Measurements from ENCODE around the gene KCNH1. TPM values are rescaled to one million over a fixed set of nuclear protein-coding genes. Genes with fewer than 3 reads are reported as not detected.

Gene KCNH1
- total and polyA plus RNA-seq, 2 experiments from 2014 or later: 0.71 to 1.8 TPM

DNA sequence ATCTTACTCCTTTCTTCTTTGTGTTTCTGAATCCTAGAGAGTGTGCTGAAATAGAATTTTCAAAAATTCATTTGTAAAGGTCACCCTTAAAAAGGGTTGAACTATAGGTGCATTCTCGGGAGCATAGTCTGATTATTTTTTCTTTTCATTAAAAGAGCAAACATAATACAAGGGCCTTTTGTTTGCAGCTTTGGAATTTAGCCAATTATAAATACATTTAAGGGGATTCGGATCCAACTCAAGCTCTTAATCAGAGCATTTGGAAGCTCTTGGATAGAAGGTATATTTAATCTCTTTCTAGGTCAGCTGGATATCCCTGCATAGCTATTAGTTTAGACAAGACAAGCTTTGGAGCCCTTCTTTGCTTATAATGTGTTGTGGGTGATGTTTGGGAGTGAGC lies 483.5 kb downstream of the KCNH1 start:
- Histone ChIP-seq H4K20me1 (ENCODE audit: insufficient read depth) (no peaks in the 10 kb centered on the region), H3K27me3 (replicated peaks; ENCODE audit: insufficient read depth) (no peaks in the 10 kb centered on the region), H3K4me2 (ENCODE audit: unreplicated experiment) (no peak overlapping the region), H3K9me3 (ENCODE audit: low read depth) (no peaks in the 10 kb centered on the region), H3K27ac (no peak overlapping the region), H3K9ac (no peak overlapping the region), H3K4me3 (no peak overlapping the region), H3K9me2 (ENCODE audit: insufficient read depth) (no peaks in the 10 kb centered on the region), H3F3A (ENCODE audit: insufficient read depth) (no peaks in the 10 kb centered on the region), H2AFZ (no peak overlapping the region), H3K79me2 (ENCODE audit: insufficient read depth) (no peaks in the 10 kb centered on the region), H3K4me1 (ENCODE audit: insufficient read depth) (no peaks in the 10 kb centered on the region), H3K36me3 (ENCODE audit: low read depth) (no peaks in the 10 kb centered on the region)
- 27 to 40% methylated on average over 2 of the region's 2 CpGs for WGBS, 2 experiments (ENCODE audit: low coverage in 1 of 2, low lambda C conversion rate in 2 of 2, missing lambda C conversion rate in 2 of 2)
- no peak for DNase-seq
- in situ Hi-C loops (cut with MboI): no loop called here
- no peak for TF ChIP-seq EZH2phosphoT487 (IDR thresholded peaks at IDR 0.05; ENCODE audit: insufficient read depth, low read depth)
- TF ChIP-seq EZH2 (IDR thresholded peaks at IDR 0.05; ENCODE audit: insufficient read depth, poor library complexity, severe bottlenecking): no peak

DNA sequence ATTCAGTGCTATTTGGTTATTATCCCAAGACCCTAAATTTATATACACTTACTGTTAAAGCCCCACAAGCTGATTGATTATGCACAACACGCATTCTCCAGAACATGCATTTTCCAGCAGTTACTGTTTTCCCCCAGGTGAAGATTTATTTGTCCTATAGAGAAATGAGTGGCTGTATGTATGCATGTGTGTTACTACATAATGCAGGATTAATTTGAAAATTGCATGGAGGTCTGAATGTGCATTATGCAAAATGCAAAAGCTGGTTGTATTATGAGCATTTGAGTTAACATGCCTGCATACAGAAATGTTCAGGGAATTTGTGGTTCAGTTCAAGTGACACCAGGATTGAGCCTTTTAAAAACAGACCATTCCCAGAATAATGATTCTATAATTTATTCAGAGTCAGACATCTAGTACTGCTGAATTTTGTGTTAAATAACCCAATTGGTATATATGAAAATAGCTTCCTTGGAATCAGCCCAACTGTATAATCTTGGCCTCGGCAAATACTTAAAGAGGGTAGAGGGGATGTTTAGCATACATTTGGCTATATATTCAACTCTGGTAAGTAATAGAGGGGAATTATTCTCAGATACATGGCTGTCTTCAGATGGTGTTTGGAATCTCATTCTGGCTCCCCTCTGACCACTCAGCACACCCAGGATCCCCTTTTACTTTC lies 485.2 kb downstream of the KCNH1 start:
- no peak overlapping the region for H3K27ac ChIP-seq
- H2AFZ ChIP-seq: no peak overlapping the region
- no peaks in the 10 kb centered on the region for H3K36me3 ChIP-seq (ENCODE audit: low read depth)
- H3K9me3 ChIP-seq (ENCODE audit: low read depth): no peaks in the 10 kb centered on the region
- H4K20me1 ChIP-seq (ENCODE audit: insufficient read depth): no peaks in the 10 kb centered on the region
- H3K9me2 ChIP-seq (ENCODE audit: insufficient read depth): no peaks in the 10 kb centered on the region
- H3K4me2 ChIP-seq (ENCODE audit: unreplicated experiment): no peak overlapping the region
- in situ Hi-C loops (cut with MboI): no loop called here
- no peak for TF ChIP-seq EZH2phosphoT487 (IDR thresholded peaks at IDR 0.05; ENCODE audit: insufficient read depth, low read depth)
- no peak for TF ChIP-seq EZH2 (IDR thresholded peaks at IDR 0.05; ENCODE audit: insufficient read depth, poor library complexity, severe bottlenecking)
- H3K4me1 ChIP-seq (ENCODE audit: insufficient read depth): no peaks in the 10 kb centered on the region
- H3K9ac ChIP-seq: no peak overlapping the region
- H3K79me2 ChIP-seq (ENCODE audit: insufficient read depth): no peaks in the 10 kb centered on the region
- DNase-seq: no peak
- 40 to 43% methylated on average over 2 of the region's 2 CpGs for WGBS, 2 experiments (ENCODE audit: low coverage in 1 of 2, low lambda C conversion rate in 2 of 2, missing lambda C conversion rate in 2 of 2)
- no peak overlapping the region for H3K4me3 ChIP-seq
- no peaks in the 10 kb centered on the region for H3K27me3 ChIP-seq (replicated peaks; ENCODE audit: insufficient read depth)
- H3F3A ChIP-seq (ENCODE audit: insufficient read depth): no peaks in the 10 kb centered on the region

DNA sequence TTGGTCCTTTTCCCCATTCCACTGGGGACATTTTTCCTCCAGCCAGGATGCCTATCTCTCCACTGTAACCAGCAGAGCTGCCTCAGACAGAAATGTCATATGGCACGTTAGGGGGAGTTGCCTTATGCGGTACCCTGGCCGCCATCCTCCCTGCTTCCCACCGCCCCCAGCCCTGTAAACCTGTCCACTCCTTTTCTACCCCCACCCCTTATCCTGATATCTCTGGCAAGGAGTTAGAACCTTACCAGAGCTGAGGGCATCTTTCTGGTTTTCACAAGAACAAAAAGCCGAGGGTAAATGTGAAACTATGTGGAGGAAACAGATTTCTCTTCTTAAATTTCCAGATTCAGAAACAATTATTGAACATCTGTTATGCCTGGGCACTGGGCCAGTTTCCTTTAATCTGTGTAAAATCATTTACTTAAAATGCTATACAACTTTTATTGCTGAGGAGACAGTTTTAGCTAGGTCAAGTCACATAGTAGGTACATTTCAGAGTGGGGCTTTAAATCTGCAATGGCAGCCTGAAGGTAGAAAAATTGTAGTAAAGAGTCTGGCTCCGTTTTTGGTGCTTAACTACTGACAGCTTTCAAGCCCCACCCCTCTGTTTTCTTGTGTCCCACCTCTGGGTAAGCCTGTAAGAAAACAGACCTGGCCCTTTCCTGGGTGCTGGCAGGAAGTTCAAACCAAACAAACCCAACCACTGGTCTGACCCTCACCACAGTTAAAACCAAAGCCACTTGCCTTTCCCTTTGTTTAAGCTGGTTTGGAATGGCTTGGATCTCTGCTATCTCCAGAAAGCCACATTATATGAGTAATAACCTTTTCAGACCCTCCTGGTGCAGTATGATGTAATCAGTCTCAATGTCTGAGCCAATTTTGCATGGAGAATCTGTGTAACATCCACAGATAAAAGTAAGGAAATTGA lies 486.3 kb downstream of the KCNH1 start:
- 26 to 33% methylated on average over 6 of the region's 6 CpGs for whole genome bisulfite sequencing, 2 experiments (ENCODE audit: low coverage in 1 of 2, low lambda C conversion rate in 2 of 2, missing lambda C conversion rate in 2 of 2)
- in situ Hi-C loops (cut with MboI): no loop called here
- no peak overlapping the region for H2AFZ ChIP-seq
- no peaks in the 10 kb centered on the region for H3K36me3 ChIP-seq (ENCODE audit: low read depth)
- TF ChIP-seq EZH2phosphoT487 (IDR thresholded peaks at IDR 0.05; ENCODE audit: insufficient read depth, low read depth) (no peak), EZH2 (IDR thresholded peaks at IDR 0.05; ENCODE audit: insufficient read depth, poor library complexity, severe bottlenecking) (no peak)
- no peaks in the 10 kb centered on the region for H4K20me1 ChIP-seq (ENCODE audit: insufficient read depth)
- H3K27ac ChIP-seq: no peak overlapping the region
- H3K4me3 ChIP-seq: no peak overlapping the region
- no peak overlapping the region for H3K4me2 ChIP-seq (ENCODE audit: unreplicated experiment)
- no peaks in the 10 kb centered on the region for H3F3A ChIP-seq (ENCODE audit: insufficient read depth)
- no peaks in the 10 kb centered on the region for H3K9me2 ChIP-seq (ENCODE audit: insufficient read depth)
- H3K9ac ChIP-seq: no peak overlapping the region
- peak; percentile 36 for DNase-seq
- no peaks in the 10 kb centered on the region for H3K79me2 ChIP-seq (ENCODE audit: insufficient read depth)
- no peaks in the 10 kb centered on the region for H3K27me3 ChIP-seq (replicated peaks; ENCODE audit: insufficient read depth)
- H3K9me3 ChIP-seq (ENCODE audit: low read depth): no peaks in the 10 kb centered on the region
- no peaks in the 10 kb centered on the region for H3K4me1 ChIP-seq (ENCODE audit: insufficient read depth)

DNA sequence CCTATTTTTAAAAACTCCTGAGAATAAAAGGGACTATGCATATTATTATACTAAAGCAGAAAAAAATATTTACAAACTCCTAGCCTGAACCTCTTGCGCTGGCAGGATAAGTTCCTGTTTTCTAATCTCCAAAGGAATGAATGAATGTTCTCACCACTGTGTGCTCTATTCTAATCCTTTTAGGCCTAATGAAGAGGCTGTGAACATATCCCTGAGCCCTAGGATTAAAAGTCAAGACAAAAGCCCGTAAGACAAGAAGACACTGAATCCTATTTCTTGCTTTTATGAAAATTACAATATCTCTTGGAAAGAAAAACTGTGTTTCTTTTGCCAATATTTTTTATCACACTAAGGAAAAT lies 487.7 kb downstream of the KCNH1 start:
- in situ Hi-C loops (cut with MboI): no loop called here
- WGBS, 2 experiments (ENCODE audit: low coverage in 1 of 2, low lambda C conversion rate in 2 of 2, missing lambda C conversion rate in 2 of 2): 69 to 82% methylated on average over 2 of the region's 2 CpGs
- TF ChIP-seq EZH2 (IDR thresholded peaks at IDR 0.05; ENCODE audit: insufficient read depth, poor library complexity, severe bottlenecking) (no peak), EZH2phosphoT487 (IDR thresholded peaks at IDR 0.05; ENCODE audit: insufficient read depth, low read depth) (no peak)
- no peak overlapping the region for H3K9ac ChIP-seq
- H3F3A ChIP-seq (ENCODE audit: insufficient read depth): no peaks in the 10 kb centered on the region
- H3K36me3 ChIP-seq (ENCODE audit: low read depth): no peaks in the 10 kb centered on the region
- no peaks in the 10 kb centered on the region for H3K79me2 ChIP-seq (ENCODE audit: insufficient read depth)
- H3K4me2 ChIP-seq (ENCODE audit: unreplicated experiment): no peak overlapping the region
- H3K27me3 ChIP-seq (replicated peaks; ENCODE audit: insufficient read depth): no peaks in the 10 kb centered on the region
- H4K20me1 ChIP-seq (ENCODE audit: insufficient read depth): no peaks in the 10 kb centered on the region
- no peaks in the 10 kb centered on the region for H3K9me3 ChIP-seq (ENCODE audit: low read depth)
- no peak overlapping the region for H3K27ac ChIP-seq
- H3K4me3 ChIP-seq: no peak overlapping the region
- no peak overlapping the region for H2AFZ ChIP-seq
- H3K9me2 ChIP-seq (ENCODE audit: insufficient read depth): no peaks in the 10 kb centered on the region; the same call in 1 of the 2 replicates
- H3K4me1 ChIP-seq (ENCODE audit: insufficient read depth): no peaks in the 10 kb centered on the region
- no peak for DNase-seq

Measured in GM23248 (cell line).